ENCODE data around the gene FUZ. TPM values are rescaled to one million over a fixed set of nuclear protein-coding genes. Genes with fewer than 3 reads are reported as not detected.

Gene FUZ
- total and polyA plus RNA-seq, 2 of the 8 experiments (the other 6 are each of a cell fraction or from before 2014, with no cell fraction given) = 28.4 to 33.9 TPM

GRCh38 chr19:49832556-49832955 is 19.5 kb upstream of the FUZ start:
- H3K56ac ChIP-seq (replicated peaks; ENCODE audit: insufficient read length, low read depth, low read length) = no peak overlapping the region
- H4K20me1 ChIP-seq (replicated peaks in 1 of 2; ENCODE audit: control insufficient read depth in 1 of 2, insufficient read depth in 2 of 2, low read length in 2 of 2) = peaks cover 7% of the 10 kb centered on the region in 2 experiments
- H3K27ac ChIP-seq (ENCODE audit: low read depth, low read length) = no peak overlapping the region
- CTCF ChIA-PET (ENCODE audit: partially characterized antibody) = interaction anchor here (2.0 to 2.2 kb wide), 2 partner anchors 20 to 22 kb away, joined by 5 to 6 read pairs; partner anchors contain the start of gene FUZ
- no peak overlapping the region for H3K14ac ChIP-seq (ENCODE audit: insufficient read length)
- no peaks in the 10 kb centered on the region for H3K4me1 ChIP-seq (replicated peaks in 1 of 4; ENCODE audit: control insufficient read depth in 3 of 4, insufficient read depth in 4 of 4, low read length in 3 of 4)
- H3K23ac ChIP-seq (ENCODE audit: insufficient read length) = no peak overlapping the region
- H2BK20ac ChIP-seq (ENCODE audit: low read length) = no peak overlapping the region
- H3K79me1 ChIP-seq (ENCODE audit: low read depth, low read length) = peaks cover 5% of the 10 kb centered on the region; the same call in 1 of the 2 replicates
- no peak overlapping the region for H3K9ac ChIP-seq (replicated peaks in 1 of 4; ENCODE audit: extremely low read depth in 1 of 4, low read depth in 3 of 4, low read length in 3 of 4)
- H3K4ac ChIP-seq (replicated peaks; ENCODE audit: insufficient read length, low read depth, low read length) = no peak overlapping the region
- no peak overlapping the region for H4K91ac ChIP-seq (replicated peaks; ENCODE audit: insufficient read length, low read length)
- no peak overlapping the region for H2AFZ ChIP-seq (ENCODE audit: low read length)
- H2BK15ac ChIP-seq (ENCODE audit: low read length) = no peak overlapping the region
- H4K8ac ChIP-seq (ENCODE audit: extremely low read depth, insufficient read depth, low read length) = no peak overlapping the region
- POLR2A ChIA-PET (ENCODE audit: partially characterized antibody) = interaction anchor here (1.2 to 1.6 kb wide), 3 partner anchors 18 to 26 kb away, joined by 3 to 4 read pairs (median 4); partner anchors contain the start of gene PTOV1
- no peak for DNase-seq (ENCODE audit: low read depth in 1 of 2, low spot score in 2 of 2)
- no peak overlapping the region for H2BK5ac ChIP-seq (ENCODE audit: low read depth, low read length)
- 93% methylated on average over 9 of the region's 9 CpGs; no CpG with 5 or more reads in 1 of the 2 experiments for WGBS, 2 experiments (ENCODE audit: extremely low coverage in 1 of 2, insufficient coverage in 1 of 2, insufficient read length in 1 of 2, insufficient replicate concordance in 2 of 2, low coverage in 1 of 2, low lambda C conversion rate in 2 of 2, missing lambda C conversion rate in 1 of 2)
- peaks cover 12 to 37% (median 29%) of the 10 kb centered on the region in 4 experiments; a peak in 6 of 8 replicates for H3K36me3 ChIP-seq (ENCODE audit: control insufficient read depth in 2 of 4, insufficient read depth in 4 of 4, low read length in 3 of 4)
- H3K9me3 ChIP-seq (ENCODE audit: insufficient read depth in 2 of 2, low read depth in 1 of 2, low read length in 1 of 2) = no peaks in the 10 kb centered on the region
- no peak overlapping the region for H2BK120ac ChIP-seq (replicated peaks; ENCODE audit: low read depth, low read length)
- no peak overlapping the region for H4K5ac ChIP-seq (ENCODE audit: insufficient read length, low read depth, low read length)
- no peak overlapping the region for H3K4me2 ChIP-seq (ENCODE audit: insufficient read depth in 1 of 2, low read depth in 2 of 2, low read length in 2 of 2)
- H3K18ac ChIP-seq (ENCODE audit: extremely low read depth, low read length) = no peak overlapping the region
- no peaks in the 10 kb centered on the region for H3K23me2 ChIP-seq (ENCODE audit: low read depth, low read length)
- no peak overlapping the region for H3K4me3 ChIP-seq (ENCODE audit: extremely low read depth in 1 of 4, insufficient read depth in 2 of 4, low read depth in 3 of 4, low read length in 4 of 4)
- no peak for FAIRE-seq
- H3K79me2 ChIP-seq (ENCODE audit: control insufficient read depth in 1 of 2, insufficient read depth in 2 of 2, low read length in 2 of 2) = no peaks in the 10 kb centered on the region
- no peak overlapping the region for H2AK5ac ChIP-seq (ENCODE audit: low read depth, low read length)
- no peak for TF ChIP-seq NANOG (IDR thresholded peaks at IDR 0.05; ENCODE audit: insufficient read depth, low read depth, low read length, poor library complexity, severe bottlenecking)
- no peak for TF ChIP-seq EZH2 (IDR thresholded peaks at IDR 0.05; ENCODE audit: low read depth, low read length, severe bottlenecking)
- no peak for TF ChIP-seq CBX5 (IDR thresholded peaks at IDR 0.05; ENCODE audit: low read depth, low read length)
- TF ChIP-seq RNF2 (IDR thresholded peaks at IDR 0.05; ENCODE audit: borderline replicate concordance, low read depth, low read length, missing control alignments, poor library complexity, severe bottlenecking) = no peak
- no peak for TF ChIP-seq SUZ12 (IDR thresholded peaks at IDR 0.05; ENCODE audit: low read length)
- TF ChIP-seq ZNF274 (IDR thresholded peaks at IDR 0.05; ENCODE audit: borderline replicate concordance, extremely low read depth, low read length) = no peak
- no peak for TF ChIP-seq SP4 (IDR thresholded peaks at IDR 0.05; ENCODE audit: low read length)
- no peaks in the 10 kb centered on the region for H3K27me3 ChIP-seq (replicated peaks in 1 of 4; ENCODE audit: control insufficient read depth in 3 of 4, extremely low read depth in 1 of 4, insufficient read depth in 3 of 4, low read length in 3 of 4)
- H2BK12ac ChIP-seq (ENCODE audit: low read depth, low read length) = no peak overlapping the region

All from H1 (cell line).